Amniotic stem cell (primary cell): Measurements from ENCODE around the gene AGAP1.

Experiments used
- DNase-seq: peaks from one replicate; lab custom pipeline; 2025; lab: John Stamatoyannopoulos, UW

The AGAP1 gene

DNA sequence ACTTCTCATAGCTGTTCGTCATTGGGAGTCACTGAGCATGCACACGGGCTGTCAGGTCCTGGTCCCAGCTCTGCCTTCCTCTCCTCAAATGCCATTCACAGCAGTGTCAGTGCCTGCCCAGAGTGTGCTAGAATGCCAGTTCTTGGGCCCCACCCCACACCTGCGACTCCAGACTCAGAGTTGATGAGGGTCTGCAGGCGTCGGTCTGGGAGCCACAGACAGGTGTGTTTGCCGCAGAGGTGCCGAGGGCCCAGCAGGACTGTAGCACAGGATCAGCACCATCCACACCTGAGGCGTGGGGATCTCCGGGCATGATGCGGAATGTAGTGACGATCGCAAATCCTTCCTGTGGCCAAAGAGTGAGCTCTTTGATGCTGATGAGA, 56.5 kb downstream of the AGAP1 start:
- no peak for DNase-seq

DNA sequence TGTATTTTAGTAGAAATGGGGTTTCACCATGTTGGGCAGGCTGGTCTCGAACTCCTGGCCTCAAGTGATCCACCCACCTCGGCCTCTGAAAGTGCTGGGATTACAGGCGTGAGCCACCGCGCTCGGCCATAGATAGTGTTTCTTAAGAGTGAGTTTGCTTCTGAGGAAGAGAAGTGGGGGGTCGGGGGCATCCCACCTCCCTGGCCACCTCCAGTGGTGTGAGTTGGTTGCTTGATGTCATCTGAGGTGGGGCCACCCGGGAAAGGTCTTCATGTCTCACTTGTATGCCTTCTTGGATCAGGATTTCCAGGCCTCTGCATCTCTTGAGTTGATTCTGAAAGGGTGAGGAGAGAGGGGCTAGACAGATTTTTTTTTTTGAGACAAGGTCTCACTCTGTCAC, 57.1 kb downstream of the AGAP1 start:
- DNase-seq = no peak

DNA sequence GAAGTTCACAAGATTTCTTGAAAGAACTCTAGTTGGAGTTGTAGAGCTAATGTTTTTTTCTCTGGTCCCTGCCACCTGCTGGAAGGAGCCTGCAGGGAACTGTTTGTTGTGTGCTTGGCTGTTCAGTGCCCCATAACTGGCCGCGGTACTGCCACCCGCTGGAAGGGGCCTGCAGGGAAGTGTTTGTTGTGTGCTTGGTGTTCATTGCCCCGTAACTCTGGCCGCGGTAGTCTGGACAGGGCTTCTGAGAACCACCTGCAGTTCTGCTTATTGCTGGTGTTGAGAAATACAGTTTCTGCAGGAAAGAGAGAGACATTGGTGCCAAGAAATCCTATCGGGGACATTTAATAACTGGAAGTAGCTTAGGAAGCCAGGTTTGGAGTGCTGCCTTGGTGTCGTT, 58.1 kb downstream of the AGAP1 start:
- DNase-seq = no peak

DNA sequence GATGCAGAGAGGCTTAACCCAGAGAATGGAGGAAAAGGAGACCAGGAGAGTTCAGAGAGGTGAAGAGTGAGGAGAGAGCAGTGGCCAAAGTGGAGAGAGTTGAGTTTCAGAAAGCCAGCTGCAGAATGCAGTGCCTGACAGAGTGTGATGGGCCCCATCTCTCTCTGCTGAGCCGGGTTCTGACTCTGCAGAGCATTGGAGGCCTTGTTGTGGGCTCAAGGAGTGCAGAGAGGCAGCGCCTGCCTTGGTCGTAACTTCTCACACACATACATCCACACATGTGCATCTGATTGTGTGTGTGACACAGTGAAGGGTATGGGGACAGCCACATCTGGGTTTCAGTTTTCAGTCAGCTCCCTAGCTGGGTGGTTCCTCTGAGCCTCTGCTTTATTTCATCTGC, 58.8 kb downstream of the AGAP1 start:
- DNase-seq = no peak

DNA sequence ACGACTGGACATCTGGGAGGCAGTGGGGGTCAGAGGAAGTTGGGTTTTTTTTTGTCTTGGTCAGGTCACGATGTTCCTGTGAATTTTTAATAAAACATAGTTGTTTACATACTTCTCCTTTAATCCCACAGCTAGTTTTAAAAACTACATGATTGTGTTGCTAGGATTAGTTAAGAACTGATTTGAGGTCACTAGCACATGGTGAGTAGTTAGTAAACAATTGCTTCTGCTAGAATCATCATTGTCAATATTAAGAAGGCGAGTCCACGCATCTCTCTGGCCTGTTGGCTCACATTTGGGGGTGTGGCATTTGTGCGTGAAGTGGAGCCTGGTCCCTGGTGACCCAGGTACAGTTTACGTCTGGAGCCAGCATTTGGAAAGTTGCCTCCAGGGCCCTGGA, 59.4 kb downstream of the AGAP1 start:
- DNase-seq = no peak

DNA sequence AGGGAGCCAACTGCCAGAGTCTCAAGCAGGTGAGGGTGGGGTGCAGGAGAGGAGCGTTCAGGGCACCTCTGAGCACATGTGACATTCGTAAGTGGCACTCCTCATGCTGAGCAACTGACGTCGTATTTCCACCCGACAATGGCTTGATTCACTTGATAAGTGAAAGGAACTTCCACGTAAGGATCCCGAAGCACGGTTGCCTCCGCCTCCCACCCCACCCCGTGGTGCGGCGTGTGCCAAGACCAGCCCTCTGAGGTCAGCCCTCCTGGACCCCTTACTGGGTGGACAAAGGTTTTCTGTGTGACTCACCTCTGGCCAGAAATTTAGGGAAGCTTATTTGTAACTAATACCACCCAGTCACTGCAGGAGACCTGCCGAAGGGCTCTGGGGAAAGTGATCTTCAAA, 59.9 kb downstream of the AGAP1 start:
- DNase-seq = no peak

DNA sequence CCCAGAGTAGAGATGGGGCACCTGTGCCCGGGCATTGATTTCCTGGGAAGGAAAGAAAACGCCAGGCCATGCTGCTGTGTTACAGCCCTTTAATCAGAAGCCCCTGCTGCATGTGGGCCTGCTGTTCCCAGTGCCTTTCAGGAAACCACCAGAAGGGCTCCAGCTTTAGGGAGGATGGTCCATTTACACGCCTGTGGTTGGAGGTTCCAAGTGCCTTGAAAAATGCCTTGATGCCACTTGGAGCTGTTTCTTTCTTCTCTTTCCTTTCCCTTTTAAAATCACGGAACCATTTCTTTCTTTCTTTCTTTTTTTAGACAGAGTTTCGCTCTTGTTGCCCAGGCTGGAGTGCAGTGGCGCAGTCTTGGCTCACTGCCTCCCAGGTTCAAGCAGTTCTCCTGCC, 60.5 kb downstream of the AGAP1 start:
- DNase-seq = no peak

DNA sequence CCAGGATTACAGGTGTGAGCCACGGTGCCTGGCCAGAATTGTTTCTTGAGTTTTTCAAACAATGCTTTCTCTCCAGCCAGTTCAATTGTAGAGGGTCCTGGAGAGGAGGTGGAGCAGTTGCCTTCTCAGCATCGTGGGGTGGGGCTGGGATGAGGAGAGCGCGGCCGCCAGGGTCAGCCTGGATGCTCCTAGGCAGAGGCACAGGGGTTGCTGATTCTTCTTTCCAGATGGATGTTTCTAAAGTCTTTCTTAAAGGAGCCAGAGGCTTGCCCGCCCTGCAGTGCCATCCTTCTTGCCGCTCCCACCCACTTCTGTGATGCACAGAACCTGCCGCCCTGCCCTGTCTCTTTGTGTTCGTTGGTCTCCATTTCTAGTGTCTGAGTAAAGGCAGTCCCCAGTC, 61.1 kb downstream of the AGAP1 start:
- no peak for DNase-seq

DNA sequence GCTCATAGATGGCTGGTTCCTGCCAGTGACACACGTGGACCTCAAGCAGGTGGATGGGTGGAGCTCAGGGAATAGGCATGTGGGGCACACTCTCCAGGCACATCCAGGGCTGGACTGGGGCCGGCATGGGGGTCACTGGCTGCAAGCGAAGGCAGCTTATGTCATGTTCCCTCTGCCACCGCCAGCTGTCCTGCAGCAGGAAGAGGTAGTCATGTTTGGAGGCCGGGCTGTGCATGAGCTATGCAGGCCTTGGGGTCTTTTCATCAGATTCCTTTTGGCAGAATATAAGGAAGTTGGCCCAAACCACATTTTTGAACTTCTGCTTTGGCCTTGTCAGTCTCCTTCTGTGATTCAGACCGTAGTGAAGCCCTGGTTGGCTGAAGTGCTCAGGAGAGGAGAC, 61.5 kb downstream of the AGAP1 start:
- DNase-seq = no peak

DNA sequence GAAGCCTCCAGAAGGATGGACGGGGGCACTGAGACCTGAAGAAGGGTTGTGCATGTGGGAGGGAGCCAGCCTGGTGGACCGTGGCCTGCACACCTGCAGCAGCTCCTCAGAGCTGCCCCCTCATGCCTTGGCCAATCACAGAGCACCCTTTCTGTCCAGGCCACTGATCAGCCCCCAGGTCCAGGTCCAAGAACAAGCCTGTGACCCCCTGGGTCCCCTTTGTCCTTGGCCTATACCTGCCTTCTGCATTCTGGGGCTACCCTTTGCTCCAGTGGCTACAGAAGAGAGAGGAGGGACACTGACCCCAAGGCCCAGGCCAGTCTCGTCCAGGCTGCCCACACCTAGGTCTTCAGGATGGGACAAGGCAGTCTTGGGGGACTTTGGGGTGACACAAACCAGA, 62.2 kb downstream of the AGAP1 start:
- DNase-seq = no peak

DNA sequence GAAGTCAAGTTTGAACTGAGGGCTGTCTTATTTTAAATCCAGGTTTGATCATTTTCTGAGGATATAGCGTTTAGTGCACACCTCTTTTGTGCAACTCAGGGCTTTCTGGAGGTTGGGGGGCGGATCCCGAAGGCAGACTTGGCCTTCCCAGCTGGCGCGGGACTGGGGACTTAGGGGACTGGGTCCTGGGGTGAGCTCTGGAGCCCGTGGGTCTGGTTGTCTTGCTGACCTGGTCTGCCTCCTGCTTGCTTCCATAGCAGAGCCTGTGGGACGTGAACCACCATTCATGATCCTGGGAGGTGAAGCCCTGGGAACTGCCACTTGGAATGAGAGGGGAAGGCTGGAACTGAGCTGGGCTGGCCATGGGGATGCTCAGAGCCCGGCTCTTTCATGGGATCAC, 63.1 kb downstream of the AGAP1 start:
- no peak for DNase-seq

DNA sequence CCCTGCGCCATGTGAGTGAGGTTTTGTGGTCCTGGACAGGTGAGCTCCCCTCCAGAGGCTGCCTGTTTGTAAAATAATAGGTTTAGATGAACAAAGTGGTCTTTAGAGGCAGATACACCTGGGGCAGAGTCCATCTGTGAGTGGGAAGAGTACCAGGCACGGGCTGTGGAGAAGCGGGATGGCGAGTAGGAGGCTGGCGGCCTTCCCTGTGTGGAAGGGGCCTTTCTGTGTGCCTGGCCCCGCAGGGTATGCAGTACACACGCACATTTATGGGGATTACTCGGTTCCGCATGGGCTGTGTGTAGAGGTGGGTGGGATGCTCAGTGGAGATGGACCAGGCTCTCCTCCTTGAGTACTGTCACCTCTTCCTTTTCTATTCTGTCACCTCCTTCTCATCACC, 64.1 kb downstream of the AGAP1 start:
- no peak for DNase-seq

DNA sequence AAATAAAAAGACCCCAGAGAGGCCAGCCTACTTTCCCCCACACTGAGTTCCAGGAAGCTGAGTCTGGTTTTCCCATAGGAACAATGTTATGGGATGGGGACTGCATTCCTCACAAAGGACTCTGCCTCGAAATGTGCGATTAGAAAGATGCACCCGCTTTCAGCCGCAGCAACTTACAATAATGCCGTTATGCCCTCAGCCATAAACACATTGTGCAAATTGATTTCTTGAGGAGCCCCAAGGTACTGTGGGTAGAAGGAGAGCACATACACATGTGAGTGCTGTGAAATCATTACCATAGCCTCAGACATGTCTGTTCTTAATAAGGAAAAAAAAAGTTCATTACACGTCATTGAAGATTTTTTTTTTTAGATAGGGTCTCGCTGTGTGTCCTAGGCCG, 64.7 kb downstream of the AGAP1 start:
- DNase-seq = no peak

DNA sequence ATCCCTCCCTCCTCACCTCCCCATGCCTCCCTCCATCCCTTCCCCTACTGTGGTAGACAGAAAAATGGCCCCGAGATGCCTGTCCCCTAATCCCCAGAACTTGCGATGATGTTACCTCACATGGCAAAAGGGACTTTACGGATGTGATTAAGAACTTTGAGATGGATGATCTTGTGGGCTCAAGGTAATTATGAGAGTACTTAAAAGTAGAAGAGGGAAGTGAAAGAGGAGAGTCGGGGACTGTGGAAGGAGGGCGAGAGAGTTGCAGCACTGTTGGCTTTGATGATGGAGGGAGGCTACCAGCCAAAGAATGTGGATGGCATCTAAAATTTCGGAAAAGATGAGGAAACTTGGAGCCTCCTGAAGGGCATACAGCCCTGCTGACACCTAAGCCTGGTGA, 66.5 kb downstream of the AGAP1 start:
- DNase-seq = no peak

DNA sequence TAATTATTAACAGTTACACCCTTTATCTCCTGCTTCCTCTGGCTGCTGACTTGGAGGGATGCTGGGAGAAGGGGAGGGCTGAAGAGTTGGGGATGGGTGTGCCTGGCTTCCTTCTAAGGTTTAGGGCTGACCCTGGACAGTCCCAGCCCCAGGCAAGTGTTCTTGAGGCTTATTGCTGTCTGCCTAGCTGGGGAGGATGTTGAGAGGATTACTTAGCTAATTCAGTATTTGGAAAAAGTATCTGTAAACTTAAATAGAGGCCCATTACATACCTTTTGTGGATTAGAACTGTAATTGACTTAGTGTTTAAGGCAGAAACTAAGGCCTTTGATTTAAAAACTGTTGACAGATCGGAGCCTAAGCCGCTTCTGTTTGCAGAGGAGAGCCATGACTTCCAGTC, 67.6 kb downstream of the AGAP1 start:
- DNase-seq = no peak

DNA sequence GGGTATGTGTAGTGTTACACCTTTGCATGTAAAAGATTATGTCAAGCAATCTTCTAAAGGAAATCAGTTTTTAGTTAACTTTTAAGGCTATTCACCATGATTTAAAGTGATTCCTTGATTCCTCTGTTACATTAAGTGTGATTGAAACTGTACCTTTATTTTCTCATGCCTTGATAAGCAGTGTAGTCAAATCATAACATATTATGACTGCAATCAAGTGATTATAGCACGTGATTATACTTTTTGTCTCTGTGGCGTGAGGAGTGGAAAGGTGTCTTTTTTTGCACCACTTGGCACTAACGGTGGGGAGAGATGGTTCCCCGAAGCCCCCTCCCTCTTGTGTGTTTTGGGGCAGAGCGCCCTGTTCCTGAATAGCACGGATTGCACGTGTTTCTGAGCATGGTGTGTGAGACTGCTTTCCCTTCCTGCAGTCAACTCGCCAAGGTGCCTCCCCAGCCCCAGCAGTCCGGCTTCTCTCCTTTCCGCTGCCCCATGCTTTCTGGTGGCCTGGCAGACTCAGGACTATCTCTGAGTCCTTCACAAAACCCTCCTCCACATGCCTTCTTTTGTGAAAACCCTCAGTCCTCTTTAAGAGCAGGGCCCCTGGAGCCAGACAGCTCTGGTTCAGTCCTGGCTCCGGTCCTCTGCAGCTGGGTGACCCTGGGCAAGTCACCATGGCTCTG, 68.4 kb downstream of the AGAP1 start:
- no peak for DNase-seq

DNA sequence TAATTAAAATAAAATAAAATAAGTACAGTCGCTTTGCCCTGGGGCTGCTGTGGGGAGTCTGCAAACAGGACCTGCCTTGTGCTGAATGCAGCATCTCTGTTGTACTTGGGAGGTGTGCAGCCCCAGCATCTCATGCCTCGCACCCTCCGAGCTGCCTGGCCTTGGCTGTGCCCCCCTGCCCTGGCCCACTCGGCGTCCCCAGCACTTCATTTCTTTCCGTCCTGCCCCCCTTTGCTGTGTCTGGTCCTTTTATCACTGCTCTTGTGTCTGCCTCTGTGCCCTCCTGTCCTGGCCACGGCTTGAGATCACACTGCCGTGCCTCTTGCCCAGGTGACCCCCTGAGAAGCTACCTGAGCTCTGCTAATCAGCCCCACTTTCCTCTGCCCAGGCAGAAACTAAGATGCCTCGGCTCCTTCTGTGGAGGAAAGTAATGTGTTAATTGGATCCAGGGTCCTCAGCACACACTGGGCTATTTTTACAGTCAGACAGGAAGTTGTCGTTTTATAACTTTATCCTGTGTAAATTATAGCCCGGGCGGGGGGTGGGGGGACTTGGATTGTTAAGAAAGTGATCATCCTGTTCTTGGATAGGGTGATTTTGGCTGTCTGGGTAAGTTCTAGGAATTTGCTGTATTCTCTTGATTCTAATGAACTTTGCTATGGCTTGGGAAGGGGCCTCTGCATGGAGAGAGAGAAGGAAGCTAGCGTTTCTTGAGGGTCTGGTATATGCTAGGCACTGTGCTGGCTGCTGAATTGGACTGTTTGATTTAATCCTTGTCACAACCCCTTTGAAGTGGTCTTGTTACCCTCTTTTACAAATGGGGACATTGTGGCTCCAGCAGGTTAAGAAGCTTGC, 69.4 kb downstream of the AGAP1 start:
- no peak for DNase-seq

DNA sequence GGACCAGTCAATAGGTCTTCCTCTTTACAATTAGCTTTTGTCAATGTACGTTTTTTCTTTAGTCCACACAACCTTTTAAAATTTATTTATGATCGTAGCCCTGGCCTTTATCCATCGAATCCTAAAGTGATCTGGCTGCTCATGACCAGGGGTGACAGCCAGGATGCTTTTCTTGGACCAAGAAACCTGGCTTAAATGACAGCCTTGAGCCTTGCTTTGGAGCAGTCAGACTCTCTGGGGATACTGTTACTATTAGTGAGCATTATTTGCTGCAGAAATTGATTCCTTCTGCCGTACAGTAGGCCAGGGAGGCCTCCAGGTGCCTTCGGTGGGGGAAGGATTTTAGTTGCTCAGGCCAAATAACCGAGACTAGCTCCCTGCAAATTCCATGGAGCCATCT, 70.2 kb downstream of the AGAP1 start:
- DNase-seq = no peak

DNA sequence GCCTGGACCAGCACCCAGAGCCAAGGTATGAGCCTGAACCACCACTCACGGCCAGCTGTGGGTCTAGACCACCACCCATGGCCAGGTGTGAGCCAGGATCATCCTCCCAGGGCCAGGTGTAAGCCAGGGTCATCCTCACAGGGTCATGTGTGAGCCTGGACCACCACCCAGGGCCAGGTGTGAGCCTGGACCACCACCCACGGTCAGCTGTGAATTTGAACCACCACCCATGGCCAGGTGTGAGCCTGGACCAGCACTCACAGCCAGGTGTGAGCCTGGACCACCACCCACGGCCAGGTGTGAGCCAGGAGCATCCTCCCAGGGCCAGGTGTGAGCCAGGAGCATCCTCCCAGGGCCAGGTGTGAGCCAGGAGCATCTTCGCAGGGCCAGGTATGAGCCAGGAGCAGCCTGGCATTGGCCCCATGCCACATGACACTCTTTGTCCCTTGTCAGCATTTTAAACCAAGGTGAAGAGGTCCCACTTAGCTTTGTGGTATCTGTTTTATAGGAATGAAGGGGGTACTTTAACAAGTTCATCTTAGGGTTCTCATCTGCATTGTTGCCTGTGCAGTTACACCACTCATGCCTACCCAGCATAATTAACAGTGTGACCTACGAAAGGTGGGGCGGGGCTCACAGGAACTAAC, 71.2 kb downstream of the AGAP1 start:
- no peak for DNase-seq

DNA sequence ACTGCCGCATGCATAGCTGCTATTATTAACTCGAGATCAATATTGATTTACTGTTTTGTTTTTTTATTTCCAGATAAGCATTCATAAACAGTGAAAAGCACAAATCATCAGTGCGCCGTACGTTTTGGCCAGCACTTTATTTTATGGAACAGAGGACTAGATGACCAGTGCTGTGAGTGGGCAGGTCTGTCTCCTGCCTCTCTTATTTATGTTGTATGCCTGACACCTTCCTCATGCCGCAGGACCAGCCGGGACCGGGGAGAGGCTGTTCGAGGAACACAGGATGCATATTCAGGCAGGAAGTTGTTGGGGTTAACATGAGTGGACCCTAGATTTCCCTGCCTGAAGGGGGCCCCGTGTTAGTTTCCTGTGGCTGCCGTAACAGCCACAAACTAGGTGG, 72.6 kb downstream of the AGAP1 start:
- DNase-seq = no peak

DNA sequence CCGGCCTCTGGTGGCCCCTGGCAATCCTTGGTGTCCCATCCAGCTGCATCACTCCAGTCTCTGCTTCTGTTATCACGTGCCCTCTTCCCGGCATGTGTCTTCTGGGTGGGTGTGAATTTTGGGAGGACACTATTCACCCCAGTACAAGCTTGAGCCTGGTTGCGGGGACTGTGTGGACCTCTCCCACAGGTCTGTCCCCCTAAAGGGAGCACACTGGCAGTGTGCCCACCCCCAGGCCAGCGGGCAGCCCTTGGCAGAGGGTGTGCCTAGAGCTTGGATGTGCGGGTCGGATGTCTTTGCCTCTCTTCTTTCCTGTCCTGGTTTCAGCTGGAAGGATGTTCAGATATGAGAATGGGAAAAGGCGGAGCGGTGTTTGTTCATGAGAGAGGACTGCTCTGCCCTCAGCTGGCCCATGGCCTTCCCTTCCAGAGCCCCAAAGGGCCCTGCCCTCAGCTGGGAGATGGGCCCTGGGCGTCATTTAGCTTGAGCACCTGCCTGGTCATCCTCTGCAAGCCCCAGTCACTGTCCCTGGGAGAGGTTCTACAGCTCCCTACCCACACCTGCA, 73.2 kb downstream of the AGAP1 start:
- DNase-seq = no peak

DNA sequence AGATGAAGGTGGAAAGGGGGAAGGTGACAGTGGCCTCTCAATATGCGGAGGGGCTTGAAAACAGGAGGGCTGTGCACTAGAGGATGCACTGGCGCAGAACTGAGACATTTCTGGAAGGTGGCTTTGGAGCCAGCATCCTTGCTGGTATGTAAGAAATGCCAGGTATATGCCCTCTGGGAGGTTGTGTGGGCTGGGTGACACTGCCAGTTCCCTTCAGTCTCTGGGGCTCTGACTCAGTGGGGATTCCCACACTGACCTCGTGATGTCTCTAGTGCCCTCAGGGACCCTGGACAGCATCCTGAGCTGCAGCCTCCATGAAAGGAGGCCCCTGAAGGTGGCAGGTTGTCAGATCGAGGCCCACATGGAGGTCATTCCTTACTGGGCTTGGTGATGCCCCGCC, 74.0 kb downstream of the AGAP1 start:
- DNase-seq = no peak

DNA sequence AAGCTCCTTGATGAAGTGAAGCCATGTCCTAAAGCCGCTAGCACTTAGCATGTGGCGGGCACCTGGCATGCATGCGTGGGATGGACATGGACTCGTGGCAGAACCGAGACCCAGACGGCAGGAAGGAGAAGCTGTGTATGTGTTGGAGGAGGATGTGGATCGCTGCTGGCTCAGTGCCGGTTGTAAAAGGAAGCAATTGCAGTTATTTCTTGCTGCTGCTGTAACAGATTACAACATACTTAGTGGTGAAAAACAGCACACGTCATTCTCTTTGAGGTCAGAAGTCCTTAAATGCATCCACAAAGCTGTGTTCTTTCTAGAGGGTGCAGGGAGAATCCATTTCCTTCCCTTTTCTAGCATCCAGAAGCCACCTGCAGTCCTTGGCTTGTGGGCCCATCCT, 74.6 kb downstream of the AGAP1 start:
- DNase-seq = no peak
